ENCODE data around the gene C9orf40. TPM values are rescaled to one million over a fixed set of nuclear protein-coding genes. Genes with fewer than 3 reads are reported as not detected.

The C9orf40 gene
- total RNA-seq (10 to 100 TPM in 1 of 2 donors, 1 to 10 TPM in 1; 8.9 to 14.6 TPM), polyA plus RNA-seq (ENCODE audit: insufficient read depth, low read depth, low replicate concordance) (21.4 TPM)
- long read RNA-seq, donor 1, transcript C9orf40-201 (2 exons, 2,327 nt), result major isoform, 8 of 8 reads
- long read RNA-seq, donor 1, partial matches to known transcripts, result 0 of 8 reads
- long read RNA-seq, donor 1, other reads (novel, unspliced or antisense), result 0 of 8 reads
- long read RNA-seq, donor 2, transcript C9orf40-201 (2 exons, 2,327 nt), result major isoform, 6 of 6 reads
- long read RNA-seq, donor 2, partial matches to known transcripts, result 0 of 6 reads
- long read RNA-seq, donor 2, other reads (novel, unspliced or antisense), result 0 of 6 reads

GRCh38 chr9:74952201-74953151 is at the start of gene C9orf40:
TSS of gene C9orf40 (minus strand) at chr9:74952912. CDS start at chr9:74952611, 301 bp downstream.
- no peaks in the 10 kb centered on the region for H3K27me3 ChIP-seq
- H3K27ac ChIP-seq, result peak within 1 kb of the TSS; percentile 95 to 98
- intact Hi-C loops (cut with DNase I; ENCODE audit: low total_unique reads), result no loop called here
- DNase-seq, result peak; percentile 90
- TF ChIP-seq, protein P1, sequence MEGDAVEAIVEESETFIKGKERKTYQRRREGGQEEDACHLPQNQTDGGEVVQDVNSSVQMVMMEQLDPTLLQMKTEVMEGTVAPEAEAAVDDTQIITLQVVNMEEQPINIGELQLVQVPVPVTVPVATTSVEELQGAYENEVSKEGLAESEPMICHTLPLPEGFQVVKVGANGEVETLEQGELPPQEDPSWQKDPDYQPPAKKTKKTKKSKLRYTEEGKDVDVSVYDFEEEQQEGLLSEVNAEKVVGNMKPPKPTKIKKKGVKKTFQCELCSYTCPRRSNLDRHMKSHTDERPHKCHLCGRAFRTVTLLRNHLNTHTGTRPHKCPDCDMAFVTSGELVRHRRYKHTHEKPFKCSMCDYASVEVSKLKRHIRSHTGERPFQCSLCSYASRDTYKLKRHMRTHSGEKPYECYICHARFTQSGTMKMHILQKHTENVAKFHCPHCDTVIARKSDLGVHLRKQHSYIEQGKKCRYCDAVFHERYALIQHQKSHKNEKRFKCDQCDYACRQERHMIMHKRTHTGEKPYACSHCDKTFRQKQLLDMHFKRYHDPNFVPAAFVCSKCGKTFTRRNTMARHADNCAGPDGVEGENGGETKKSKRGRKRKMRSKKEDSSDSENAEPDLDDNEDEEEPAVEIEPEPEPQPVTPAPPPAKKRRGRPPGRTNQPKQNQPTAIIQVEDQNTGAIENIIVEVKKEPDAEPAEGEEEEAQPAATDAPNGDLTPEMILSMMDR (IDR thresholded peaks at IDR 0.05), result peak; percentile 66 to 83 (median 68)
- no peak for TF ChIP-seq POLR2A (IDR thresholded peaks at IDR 0.05)
- H3K36me3 ChIP-seq (ENCODE audit: low read depth, missing control alignments), result no peaks in the 10 kb centered on the region
- WGBS, 2 donors, result 0 to 1% methylated on average over 33 to 66 of the region's 125 CpGs
- H3K9me3 ChIP-seq, result no peaks in the 10 kb centered on the region
- no peaks in the 10 kb centered on the region for H3K4me1 ChIP-seq
- peak within 1 kb of the TSS; percentile 95 to 96 for H3K4me3 ChIP-seq

- Histone ChIP-seq H3K27me3 (no peaks in the 10 kb centered on the region), H3K9me3 (no peaks in the 10 kb centered on the region), H3K4me3 (no peak overlapping the region), H3K27ac (no peak overlapping the region), H3K36me3 (ENCODE audit: low read depth, missing control alignments) (no peaks in the 10 kb centered on the region), H3K4me1 (no peaks in the 10 kb centered on the region)
- intact Hi-C loops (cut with DNase I; ENCODE audit: low total_unique reads), result loop anchor here (10.0 kb wide), 1 partner anchor 227 kb away; no protein-coding TSS in a partner anchor
- 61 to 70% methylated on average over 4 of the region's 4 CpGs for WGBS, 2 donors
- no peak for TF ChIP-seq POLR2A (IDR thresholded peaks at IDR 0.05)
- TF ChIP-seq, protein P1 (IDR thresholded peaks at IDR 0.05), result peak; percentile 63 to 82 (median 73)
- DNase-seq, result no peak
These were observed 49.2 kb upstream of the C9orf40 start for GRCh38 chr9:75001719-75002421.

DNA sequence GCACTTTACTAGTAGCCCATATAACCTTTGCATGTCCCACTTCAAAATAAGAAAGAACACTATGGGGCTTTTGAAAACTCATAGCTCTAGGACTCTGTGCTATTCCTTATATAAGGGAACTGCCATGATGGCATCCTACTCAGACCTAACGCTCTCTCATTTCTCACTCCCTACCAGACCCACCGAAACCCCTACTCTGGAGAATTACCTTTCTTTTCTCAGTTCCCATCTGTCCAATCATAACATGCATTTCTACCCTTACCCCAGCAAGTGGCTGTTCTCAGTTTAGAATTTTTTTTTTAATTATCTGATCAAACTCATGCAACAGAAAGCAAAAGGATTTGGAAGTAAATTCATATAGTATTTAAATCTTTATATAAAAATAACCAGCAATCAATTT is 48.1 kb upstream of the C9orf40 start:
- Histone ChIP-seq H3K27me3 (no peaks in the 10 kb centered on the region), H3K4me3 (no peak overlapping the region), H3K9me3 (no peaks in the 10 kb centered on the region), H3K36me3 (ENCODE audit: low read depth, missing control alignments) (no peaks in the 10 kb centered on the region), H3K4me1 (no peaks in the 10 kb centered on the region), H3K27ac (no peak overlapping the region)
- intact Hi-C loops (cut with DNase I; ENCODE audit: low total_unique reads), result loop anchor here (10.0 kb wide), 1 partner anchor 226 kb away; no protein-coding TSS in a partner anchor
- TF ChIP-seq POLR2A (IDR thresholded peaks at IDR 0.05), result no peak
- TF ChIP-seq, protein P1 (IDR thresholded peaks at IDR 0.05), result no peak
- no peak for DNase-seq
- 95 to 100% methylated on average over 2 of the region's 2 CpGs for whole genome bisulfite sequencing, 2 donors

GRCh38 chr9:74985041-74985440 is 32.3 kb upstream of the C9orf40 start:
- TF ChIP-seq POLR2A (IDR thresholded peaks at IDR 0.05), result no peak
- TF ChIP-seq, protein P1 (IDR thresholded peaks at IDR 0.05), result no peak
- Histone ChIP-seq H3K9me3 (no peaks in the 10 kb centered on the region), H3K36me3 (ENCODE audit: low read depth, missing control alignments) (no peaks in the 10 kb centered on the region), H3K27ac (no peak overlapping the region), H3K4me3 (no peak overlapping the region), H3K27me3 (no peaks in the 10 kb centered on the region), H3K4me1 (no peaks in the 10 kb centered on the region)
- DNase-seq, result no peak
- intact Hi-C loops (cut with DNase I; ENCODE audit: low total_unique reads), result no loop called here
